Measurements from ENCODE around the gene OPN5.

OPN5 gene

GRCh38 chr6:47789553-47789952 lies 7.7 kb downstream of the OPN5 start:
- no peak for DNase-seq

GRCh38 chr6:47792216-47792733 lies 10.4 kb downstream of the OPN5 start:
- DNase-seq: no peak

GRCh38 chr6:47794577-47795135 lies 12.8 kb downstream of the OPN5 start:
- DNase-seq: no peak

- DNase-seq: no peak
Measured at GRCh38 chr6:47801984-47802383, 20.2 kb downstream of the OPN5 start.

GRCh38 chr6:47804821-47805220 lies 23.0 kb downstream of the OPN5 start:
- DNase-seq: no peak

GRCh38 chr6:47809873-47810272 lies 28.0 kb downstream of the OPN5 start:
- no peak for DNase-seq

GRCh38 chr6:47810885-47811284 lies 29.1 kb downstream of the OPN5 start:
- no peak for DNase-seq

GRCh38 chr6:47811443-47811842 lies 29.6 kb downstream of the OPN5 start:
- DNase-seq: no peak

- DNase-seq: no peak
Measured at GRCh38 chr6:47817749-47818148, 35.9 kb downstream of the OPN5 start.

GRCh38 chr6:47819461-47819860 lies 37.6 kb downstream of the OPN5 start:
- no peak for DNase-seq

GRCh38 chr6:47822856-47823554 lies 41.2 kb downstream of the OPN5 start:
- DNase-seq: no peak

- no peak for DNase-seq
Measured at GRCh38 chr6:47832386-47833100, 50.7 kb downstream of the OPN5 start.

GRCh38 chr6:47834196-47834595 lies 52.4 kb downstream of the OPN5 start:
- no peak for DNase-seq

- no peak for DNase-seq
Measured at GRCh38 chr6:47836046-47836445, 54.2 kb downstream of the OPN5 start.

GRCh38 chr6:47836639-47837038 lies 54.8 kb downstream of the OPN5 start:
- DNase-seq: no peak

GRCh38 chr6:47839645-47840044 lies 57.8 kb downstream of the OPN5 start:
- DNase-seq: no peak

- DNase-seq: no peak
Measured at GRCh38 chr6:47844881-47845280, 63.0 kb downstream of the OPN5 start.

- DNase-seq: no peak
Measured at GRCh38 chr6:47846752-47847151, 64.9 kb downstream of the OPN5 start.

- no peak for DNase-seq
Measured at GRCh38 chr6:47851091-47851490, 69.3 kb downstream of the OPN5 start.

- no peak for DNase-seq
Measured at GRCh38 chr6:47852727-47853126, 70.9 kb downstream of the OPN5 start.

- no peak for DNase-seq
Measured at GRCh38 chr6:47853766-47854165, 71.9 kb downstream of the OPN5 start.

- no peak for DNase-seq
Measured at GRCh38 chr6:47854971-47855370, 73.1 kb downstream of the OPN5 start.

GRCh38 chr6:47859175-47859574 lies 77.3 kb downstream of the OPN5 start:
- DNase-seq: no peak

GRCh38 chr6:47862731-47863130 lies 80.9 kb downstream of the OPN5 start:
- DNase-seq: no peak
